ENCODE results near the gene ATP2B3.

ATP2B3 gene

GRCh38 chrX:153560000-153560399 is 42.6 kb downstream of the ATP2B3 start:
- Histone ChIP-seq H3K4me3 (ENCODE audit: low read depth in 1 of 2, low read length in 2 of 2) (no peak overlapping the region), H3K4me1 (ENCODE audit: insufficient read depth, low read length) (no peaks in the 10 kb centered on the region), H3K27ac (ENCODE audit: low read depth, low read length) (no peak overlapping the region), H3K9me3 (ENCODE audit: low read length) (no peaks in the 10 kb centered on the region), H3K9ac (ENCODE audit: low read length) (no peak overlapping the region), H3K36me3 (ENCODE audit: insufficient read depth, low read length) (no peaks in the 10 kb centered on the region), H3K27me3 (ENCODE audit: control insufficient read depth in 1 of 2, insufficient read depth in 2 of 2, low read length in 2 of 2) (peaks cover 0 to 25% of the 10 kb centered on the region in 2 donors)

- Histone ChIP-seq H3K9ac (ENCODE audit: low read length) (no peak overlapping the region), H3K27me3 (ENCODE audit: control insufficient read depth in 1 of 2, insufficient read depth in 2 of 2, low read length in 2 of 2) (peaks cover 0 to 21% of the 10 kb centered on the region in 2 donors), H3K36me3 (ENCODE audit: insufficient read depth, low read length) (no peaks in the 10 kb centered on the region), H3K4me3 (ENCODE audit: low read depth in 1 of 2, low read length in 2 of 2) (no peak overlapping the region), H3K9me3 (ENCODE audit: low read length) (no peaks in the 10 kb centered on the region), H3K4me1 (ENCODE audit: insufficient read depth, low read length) (no peaks in the 10 kb centered on the region), H3K27ac (ENCODE audit: low read depth, low read length) (no peak overlapping the region)
These were observed 43.0 kb downstream of the ATP2B3 start for GRCh38 chrX:153560466-153560865.

GRCh38 chrX:153561337-153561736 is 43.9 kb downstream of the ATP2B3 start:
- H3K9me3 ChIP-seq (ENCODE audit: low read length): no peaks in the 10 kb centered on the region
- H3K36me3 ChIP-seq (ENCODE audit: insufficient read depth, low read length): no peaks in the 10 kb centered on the region
- no peaks in the 10 kb centered on the region for H3K4me1 ChIP-seq (ENCODE audit: insufficient read depth, low read length)
- H3K27me3 ChIP-seq (ENCODE audit: control insufficient read depth in 1 of 2, insufficient read depth in 2 of 2, low read length in 2 of 2): peaks cover 0 to 20% of the 10 kb centered on the region in 2 donors
- H3K4me3 ChIP-seq (ENCODE audit: low read depth in 1 of 2, low read length in 2 of 2): no peak overlapping the region
- no peak overlapping the region for H3K27ac ChIP-seq (ENCODE audit: low read depth, low read length)
- no peak overlapping the region for H3K9ac ChIP-seq (ENCODE audit: low read length)

- H3K4me1 ChIP-seq (ENCODE audit: insufficient read depth, low read length): no peaks in the 10 kb centered on the region
These were observed 45.1 kb downstream of the ATP2B3 start for GRCh38 chrX:153562546-153562945.

GRCh38 chrX:153564047-153564606 is 46.7 kb downstream of the ATP2B3 start:
- no peak overlapping the region for H3K27ac ChIP-seq (ENCODE audit: low read depth, low read length)
- H3K4me1 ChIP-seq (ENCODE audit: insufficient read depth, low read length): no peaks in the 10 kb centered on the region
- no peaks in the 10 kb centered on the region for H3K36me3 ChIP-seq (ENCODE audit: insufficient read depth, low read length)
- H3K4me3 ChIP-seq (ENCODE audit: low read depth in 1 of 2, low read length in 2 of 2): no peak overlapping the region
- peaks cover 0 to 14% of the 10 kb centered on the region in 2 donors for H3K27me3 ChIP-seq (ENCODE audit: control insufficient read depth in 1 of 2, insufficient read depth in 2 of 2, low read length in 2 of 2)
- H3K9ac ChIP-seq (ENCODE audit: low read length): no peak overlapping the region
- H3K9me3 ChIP-seq (ENCODE audit: low read length): no peaks in the 10 kb centered on the region

More at GRCh38 chrX:153562546-153562945, 45.1 kb downstream of the ATP2B3 start:
- Histone ChIP-seq H3K27ac (ENCODE audit: low read depth, low read length) (no peak overlapping the region), H3K9me3 (ENCODE audit: low read length) (no peaks in the 10 kb centered on the region), H3K36me3 (ENCODE audit: insufficient read depth, low read length) (no peaks in the 10 kb centered on the region), H3K4me3 (ENCODE audit: low read depth in 1 of 2, low read length in 2 of 2) (no peak overlapping the region), H3K9ac (ENCODE audit: low read length) (no peak overlapping the region), H3K27me3 (ENCODE audit: control insufficient read depth in 1 of 2, insufficient read depth in 2 of 2, low read length in 2 of 2) (peaks cover 0 to 14% of the 10 kb centered on the region in 2 donors)

GRCh38 chrX:153565996-153566580 is 48.6 kb downstream of the ATP2B3 start:
- Histone ChIP-seq H3K9ac (ENCODE audit: low read length) (no peak overlapping the region), H3K27me3 (ENCODE audit: control insufficient read depth in 1 of 2, insufficient read depth in 2 of 2, low read length in 2 of 2) (peaks cover 0 to 8% of the 10 kb centered on the region in 2 donors), H3K4me3 (ENCODE audit: low read depth in 1 of 2, low read length in 2 of 2) (no peak overlapping the region), H3K36me3 (ENCODE audit: insufficient read depth, low read length) (no peaks in the 10 kb centered on the region), H3K9me3 (ENCODE audit: low read length) (no peaks in the 10 kb centered on the region), H3K4me1 (ENCODE audit: insufficient read depth, low read length) (no peaks in the 10 kb centered on the region), H3K27ac (ENCODE audit: low read depth, low read length) (no peak overlapping the region)

GRCh38 chrX:153568451-153569011 is 51.1 kb downstream of the ATP2B3 start:
- Histone ChIP-seq H3K4me3 (ENCODE audit: low read depth in 1 of 2, low read length in 2 of 2) (no peak overlapping the region), H3K9ac (ENCODE audit: low read length) (no peak overlapping the region), H3K9me3 (ENCODE audit: low read length) (no peaks in the 10 kb centered on the region), H3K4me1 (ENCODE audit: insufficient read depth, low read length) (no peaks in the 10 kb centered on the region), H3K27me3 (ENCODE audit: control insufficient read depth in 1 of 2, insufficient read depth in 2 of 2, low read length in 2 of 2) (peaks cover 0 to 5% of the 10 kb centered on the region in 2 donors), H3K27ac (ENCODE audit: low read depth, low read length) (no peak overlapping the region), H3K36me3 (ENCODE audit: insufficient read depth, low read length) (no peaks in the 10 kb centered on the region)

GRCh38 chrX:153569475-153569874 is 52.0 kb downstream of the ATP2B3 start:
- H3K9me3 ChIP-seq (ENCODE audit: low read length): no peaks in the 10 kb centered on the region
- no peaks in the 10 kb centered on the region for H3K4me1 ChIP-seq (ENCODE audit: insufficient read depth, low read length)
- no peaks in the 10 kb centered on the region for H3K36me3 ChIP-seq (ENCODE audit: insufficient read depth, low read length)
- H3K9ac ChIP-seq (ENCODE audit: low read length): no peak overlapping the region
- H3K27me3 ChIP-seq (ENCODE audit: control insufficient read depth in 1 of 2, insufficient read depth in 2 of 2, low read length in 2 of 2): peaks cover 0 to 5% of the 10 kb centered on the region in 2 donors
- H3K4me3 ChIP-seq (ENCODE audit: low read depth in 1 of 2, low read length in 2 of 2): no peak overlapping the region
- no peak overlapping the region for H3K27ac ChIP-seq (ENCODE audit: low read depth, low read length)

GRCh38 chrX:153571534-153571908 is 54.1 kb downstream of the ATP2B3 start:
- Histone ChIP-seq H3K4me1 (ENCODE audit: insufficient read depth, low read length) (no peaks in the 10 kb centered on the region), H3K36me3 (ENCODE audit: insufficient read depth, low read length) (no peaks in the 10 kb centered on the region), H3K27ac (ENCODE audit: low read depth, low read length) (no peak overlapping the region), H3K27me3 (ENCODE audit: control insufficient read depth in 1 of 2, insufficient read depth in 2 of 2, low read length in 2 of 2) (peaks cover 0 to 5% of the 10 kb centered on the region in 2 donors), H3K4me3 (ENCODE audit: low read depth in 1 of 2, low read length in 2 of 2) (no peak overlapping the region), H3K9ac (ENCODE audit: low read length) (no peak overlapping the region), H3K9me3 (ENCODE audit: low read length) (no peaks in the 10 kb centered on the region)

GRCh38 chrX:153572601-153573000 is 55.2 kb downstream of the ATP2B3 start:
- H3K27me3 ChIP-seq (ENCODE audit: control insufficient read depth in 1 of 2, insufficient read depth in 2 of 2, low read length in 2 of 2): peaks cover 0 to 5% of the 10 kb centered on the region in 2 donors
- H3K27ac ChIP-seq (ENCODE audit: low read depth, low read length): no peak overlapping the region
- H3K36me3 ChIP-seq (ENCODE audit: insufficient read depth, low read length): no peaks in the 10 kb centered on the region
- H3K4me3 ChIP-seq (ENCODE audit: low read depth in 1 of 2, low read length in 2 of 2): no peak overlapping the region
- H3K9me3 ChIP-seq (ENCODE audit: low read length): no peaks in the 10 kb centered on the region
- H3K9ac ChIP-seq (ENCODE audit: low read length): no peak overlapping the region
- no peaks in the 10 kb centered on the region for H3K4me1 ChIP-seq (ENCODE audit: insufficient read depth, low read length)

- Histone ChIP-seq H3K9ac (ENCODE audit: low read length) (no peak overlapping the region), H3K4me3 (ENCODE audit: low read depth in 1 of 2, low read length in 2 of 2) (no peak overlapping the region), H3K36me3 (ENCODE audit: insufficient read depth, low read length) (no peaks in the 10 kb centered on the region), H3K9me3 (ENCODE audit: low read length) (no peaks in the 10 kb centered on the region), H3K4me1 (ENCODE audit: insufficient read depth, low read length) (no peaks in the 10 kb centered on the region), H3K27me3 (ENCODE audit: control insufficient read depth in 1 of 2, insufficient read depth in 2 of 2, low read length in 2 of 2) (peaks cover 0 to 9% of the 10 kb centered on the region in 2 donors), H3K27ac (ENCODE audit: low read depth, low read length) (no peak overlapping the region)
These were observed 56.5 kb downstream of the ATP2B3 start for GRCh38 chrX:153573984-153574383.

All from muscle layer of colon (tissue), 2 donors.